GM03348 (cell line): ENCODE data around the gene ACTL10.
A peak's percentile ranks its signal among the peaks of the same experiment; 100 is the strongest.
"Not testable (repeated sequence)": the region's sequence is repeated elsewhere in the genome, so short reads cannot be mapped to it uniquely, and the experiment has no call there.

Source experiments
- DNase-seq: peaks from one replicate; pipeline ENCODE4 v3.0.0; 2012; ENCODE audit warnings: low spot score

The ACTL10 gene

DNA sequence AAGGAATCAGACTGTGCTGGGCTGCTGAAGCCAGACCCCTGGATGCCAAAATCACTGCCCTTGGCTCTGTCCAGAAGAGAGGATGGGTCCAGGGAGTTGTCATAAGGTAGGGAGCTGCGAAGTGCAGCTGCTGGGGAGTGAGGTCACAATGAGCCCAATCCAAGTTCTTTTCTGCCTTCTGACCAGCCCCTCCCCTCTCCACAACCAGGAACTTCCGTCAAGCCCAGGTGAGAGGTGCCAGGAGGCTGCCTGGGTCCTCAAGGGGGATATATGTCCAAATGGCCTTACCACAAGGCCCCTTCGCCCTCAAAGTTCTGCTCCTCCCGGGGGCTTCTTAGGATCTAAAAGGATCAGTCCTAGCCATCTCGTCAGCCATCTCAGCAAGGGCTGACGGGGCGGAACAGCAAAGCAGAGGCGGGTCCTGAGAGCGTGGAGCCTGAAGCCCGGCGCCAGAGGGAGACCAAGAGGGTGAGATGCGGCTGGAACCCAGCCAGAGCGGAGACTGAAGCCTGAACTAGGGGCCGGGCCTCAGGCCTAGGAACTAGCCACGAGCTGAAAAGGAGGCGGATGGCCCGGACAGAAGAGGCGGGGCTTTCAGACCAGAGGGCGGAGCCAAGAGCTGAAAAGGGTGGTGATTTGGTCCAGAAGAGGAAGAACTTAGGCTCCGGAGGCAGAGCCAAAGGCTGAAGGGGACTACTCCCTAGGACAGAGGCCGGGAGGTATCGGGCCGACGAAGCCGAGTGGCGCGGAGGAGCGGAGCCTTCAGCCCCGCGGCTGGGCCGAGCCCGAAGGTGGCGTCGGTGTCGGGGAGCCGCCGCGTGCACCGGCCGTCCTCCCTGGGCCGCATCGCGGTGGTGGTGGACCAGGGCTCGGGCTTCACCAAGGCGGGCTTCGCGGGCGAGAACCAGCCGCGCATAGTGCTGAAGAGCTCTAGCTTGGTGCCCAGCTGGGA is at the start of gene ACTL10:
ACTL10 (plus strand) TSS at position 651 of the 952 bp plus-strand sequence. CDS start 555 bp downstream, outside the sequence.
- peak; percentile 97 for DNase-seq

GRCh38 chr20:33621717-33622400 is 44.9 kb upstream of the ACTL10 start:
- DNase-seq: no peak

DNA sequence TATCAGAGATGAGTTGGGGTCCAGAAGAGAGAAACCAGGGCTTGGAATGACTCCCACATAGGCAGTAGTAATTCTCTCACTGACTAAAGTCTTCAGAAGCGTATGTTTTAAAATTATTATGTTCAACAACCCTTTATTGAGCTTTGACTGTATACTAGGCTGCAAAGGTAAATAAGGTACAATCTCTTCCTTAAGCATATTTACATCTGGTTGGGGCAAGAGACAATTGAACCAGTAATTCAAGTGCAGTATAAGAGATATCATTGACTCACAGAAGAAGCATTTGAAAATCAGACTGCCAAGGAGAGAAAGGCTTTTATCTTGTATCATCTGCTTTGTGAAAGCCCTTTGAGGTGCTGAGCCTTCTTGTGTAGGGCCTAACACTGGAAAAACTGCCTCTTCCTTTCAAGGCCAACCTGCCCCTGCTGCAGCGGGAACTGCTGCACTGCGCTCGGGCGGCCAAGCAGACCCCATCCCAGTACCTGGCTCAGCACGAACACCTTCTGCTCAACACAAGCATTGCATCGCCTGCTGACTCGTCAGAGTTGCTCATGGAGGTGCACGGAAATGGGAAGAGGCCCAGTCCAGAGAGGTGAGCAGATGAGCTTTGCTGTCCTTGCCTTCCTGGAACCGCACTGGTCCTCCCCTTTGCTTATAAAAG is 43.9 kb upstream of the ACTL10 start:
- DNase-seq: no peak

DNA sequence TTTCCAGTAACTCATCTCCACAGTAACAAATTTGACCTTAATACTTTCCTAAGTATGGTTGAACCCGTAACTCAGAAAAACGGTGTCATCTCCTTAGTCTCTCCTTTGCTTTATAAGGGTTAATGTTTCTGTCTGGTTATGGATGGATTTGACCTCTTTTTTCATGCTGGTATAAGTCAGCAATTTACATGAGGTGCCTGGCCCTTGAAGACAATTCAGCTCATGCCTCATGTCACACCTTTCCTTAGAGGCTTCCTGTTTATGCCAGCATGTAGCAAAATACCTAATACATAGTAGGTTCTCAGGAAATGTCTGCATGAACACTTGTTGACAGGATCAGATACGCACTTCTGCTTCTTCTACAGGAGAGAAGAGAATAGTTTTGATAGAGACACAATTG is 42.3 kb upstream of the ACTL10 start:
- DNase-seq: no peak

GRCh38 chr20:33626190-33626589 is 40.6 kb upstream of the ACTL10 start:
- DNase-seq: no peak

DNA sequence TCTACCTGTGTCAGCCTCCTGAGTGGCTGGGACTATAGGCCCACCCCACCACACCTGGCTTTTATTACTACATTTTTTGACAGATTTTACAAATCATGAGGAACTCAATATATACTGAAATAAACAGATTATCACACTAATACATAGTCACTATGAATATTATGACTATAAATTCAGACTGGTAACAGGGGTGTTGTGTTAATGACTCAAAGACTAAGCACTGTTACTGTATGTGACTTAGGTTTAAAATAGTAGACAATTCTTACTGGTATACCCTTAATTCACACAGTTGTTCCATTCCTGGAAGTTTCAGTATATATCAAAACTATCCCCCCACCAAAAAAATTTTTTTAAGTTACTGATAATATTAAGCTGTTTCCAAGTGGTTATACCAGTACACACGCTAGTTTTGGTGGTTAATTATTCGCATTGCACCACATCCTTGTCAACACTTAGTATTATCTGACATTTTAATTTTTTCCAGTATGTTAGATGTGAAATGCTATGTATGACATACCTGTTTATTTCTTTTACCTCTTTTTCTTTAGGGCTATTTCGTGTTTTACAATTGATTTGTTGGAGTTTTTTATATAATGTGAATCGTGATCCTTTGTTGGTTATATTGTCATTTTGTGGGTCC is 39.0 kb upstream of the ACTL10 start:
- DNase-seq: no peak

GRCh38 chr20:33629533-33629932 is 37.2 kb upstream of the ACTL10 start:
- DNase-seq: no peak

DNA sequence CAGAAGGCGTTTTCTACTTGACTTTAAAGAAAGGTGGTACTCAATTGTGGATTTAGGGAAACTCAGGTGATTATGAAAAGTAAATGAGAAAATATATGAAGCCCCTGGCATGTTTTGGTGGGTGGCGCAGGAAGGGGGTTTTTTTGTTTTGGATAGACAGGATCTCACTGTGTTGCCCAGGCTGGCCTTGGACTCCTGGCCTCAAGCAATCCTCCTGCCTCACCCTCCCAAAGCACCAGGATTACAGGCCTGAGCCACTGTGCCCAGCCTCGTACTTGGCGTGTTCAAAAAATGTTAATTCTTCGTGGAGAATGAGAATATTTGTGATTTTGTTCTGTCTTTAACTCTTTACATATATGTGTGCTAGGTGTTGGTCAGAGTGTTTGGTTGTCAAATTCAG is 36.8 kb upstream of the ACTL10 start:
- no peak for DNase-seq

DNA sequence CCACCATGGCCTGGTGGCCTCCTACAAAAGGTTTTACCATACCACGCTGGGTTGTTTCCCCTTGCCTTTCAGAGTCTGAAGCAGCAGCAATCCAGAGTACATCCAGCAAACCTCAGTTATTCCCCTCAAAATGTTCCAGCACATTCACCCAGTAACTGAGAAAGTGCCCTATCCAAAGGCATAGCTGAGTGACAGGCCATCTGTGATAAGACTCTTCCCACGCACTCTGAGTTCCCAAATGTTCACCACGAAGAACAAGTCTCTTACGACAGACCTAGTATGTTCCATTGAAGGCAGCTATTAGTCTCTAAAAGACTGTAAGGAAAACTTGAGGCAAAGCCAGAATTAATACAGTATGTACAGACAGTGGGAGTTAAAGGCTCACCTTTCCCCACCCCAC is 36.2 kb upstream of the ACTL10 start:
- DNase-seq: no peak

- not testable (repeated sequence) for DNase-seq
These were observed 34.8 kb upstream of the ACTL10 start for GRCh38 chr20:33631910-33632309.

- no peak for DNase-seq
These were observed 31.4 kb upstream of the ACTL10 start for GRCh38 chr20:33635341-33635740.

DNA sequence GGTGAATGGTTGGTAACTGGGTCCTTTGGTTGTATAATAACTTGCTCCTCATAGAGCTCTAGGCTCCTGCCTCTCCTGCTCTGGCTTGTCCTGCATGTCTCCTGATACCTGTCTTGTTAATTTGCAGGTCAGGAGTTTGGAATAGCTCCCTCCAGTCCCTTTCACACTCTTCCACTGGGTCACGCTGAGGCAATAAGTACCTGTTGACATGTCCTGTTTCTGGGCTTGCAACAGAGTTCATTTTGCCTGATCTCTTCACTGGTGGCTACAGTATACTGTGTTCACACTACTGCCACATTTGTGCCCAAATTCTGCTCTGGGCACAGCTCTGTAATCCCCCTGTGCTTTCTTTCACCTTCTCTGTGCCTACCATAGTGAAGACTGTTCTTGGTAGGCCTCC is 30.0 kb upstream of the ACTL10 start:
- DNase-seq: no peak

DNA sequence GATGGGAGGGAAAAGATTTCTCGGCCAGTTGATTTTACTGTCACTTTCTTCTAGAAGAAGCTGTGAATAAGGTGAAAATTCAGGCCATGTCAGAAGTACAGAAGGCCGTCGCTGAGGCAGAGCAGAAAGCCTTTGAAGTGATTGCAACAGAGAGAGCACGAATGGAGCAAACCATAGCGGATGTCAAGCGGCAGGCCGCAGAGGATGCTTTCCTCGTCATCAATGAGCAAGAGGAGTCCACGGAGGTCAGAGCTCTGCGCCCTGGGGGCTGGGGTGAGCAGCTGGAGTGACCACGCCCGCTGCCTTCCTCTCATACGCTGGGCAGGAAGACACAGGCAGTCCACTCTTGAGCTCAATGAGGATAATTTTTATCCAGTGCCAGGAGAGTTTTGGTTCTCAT is 26.5 kb upstream of the ACTL10 start:
- DNase-seq: no peak

DNA sequence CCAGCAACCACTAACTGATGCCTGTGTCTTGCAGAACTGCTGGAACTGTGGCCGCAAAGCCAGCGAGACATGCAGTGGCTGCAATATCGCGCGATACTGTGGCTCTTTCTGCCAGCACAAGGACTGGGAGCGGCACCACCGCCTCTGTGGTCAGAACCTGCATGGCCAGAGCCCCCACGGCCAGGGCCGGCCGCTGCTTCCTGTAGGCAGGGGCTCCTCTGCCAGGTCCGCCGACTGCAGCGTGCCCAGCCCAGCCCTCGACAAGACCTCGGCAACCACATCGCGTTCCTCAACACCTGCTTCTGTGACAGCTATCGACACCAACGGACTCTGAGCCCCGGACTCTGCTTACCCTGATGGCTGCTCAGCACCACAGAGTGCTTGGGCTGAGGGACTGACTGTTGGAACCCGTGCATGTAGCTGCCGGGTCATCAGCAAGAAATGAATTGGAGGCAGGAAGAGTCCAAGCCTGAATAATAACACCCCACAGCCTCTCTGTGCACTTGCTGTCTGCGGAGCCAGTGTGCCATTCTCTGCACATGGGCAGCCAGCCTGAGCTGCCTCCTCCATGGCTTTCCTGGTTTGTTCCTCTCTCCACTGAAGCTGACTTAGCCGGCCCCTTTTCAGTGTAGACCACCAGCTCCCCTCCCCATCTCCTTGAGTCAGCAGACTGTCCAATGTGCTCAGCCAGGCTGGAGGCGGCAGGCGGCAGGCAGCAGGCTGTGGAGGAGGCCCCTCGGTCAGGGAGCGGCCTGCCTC is 22.3 kb upstream of the ACTL10 start:
- DNase-seq: no peak

DNA sequence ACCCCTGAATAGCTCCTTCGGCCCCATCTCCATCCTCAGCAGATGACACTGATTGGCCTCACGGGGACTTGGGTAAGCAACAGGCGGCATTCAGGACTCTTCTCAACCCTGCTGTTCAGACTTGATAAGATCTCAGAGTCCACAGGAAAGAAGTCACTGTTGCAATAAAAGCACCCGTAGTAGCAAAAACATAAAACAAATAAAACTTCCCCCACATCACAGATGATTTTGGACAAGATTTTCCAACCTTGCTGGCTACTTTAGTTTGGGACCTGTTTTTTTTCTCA is 21.7 kb upstream of the ACTL10 start:
- no peak for DNase-seq

DNA sequence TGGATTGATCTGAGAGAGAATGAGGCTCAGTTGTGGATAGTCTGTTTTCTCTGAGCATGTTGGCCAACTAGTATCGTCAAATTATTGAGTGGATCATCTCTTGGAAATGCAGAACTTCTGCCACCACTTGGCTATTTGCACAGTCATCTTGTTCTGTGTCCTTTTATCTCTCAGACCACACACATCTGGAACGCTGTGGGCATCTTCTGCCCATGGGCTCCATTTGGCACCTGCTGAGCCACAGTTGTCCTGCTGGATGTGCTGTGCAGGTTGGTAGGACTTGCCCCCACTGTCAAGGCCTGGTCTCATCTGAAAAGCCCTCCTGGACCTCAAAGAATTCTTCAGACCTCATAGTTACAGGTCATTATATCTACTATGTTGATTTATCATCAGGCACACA is 21.3 kb upstream of the ACTL10 start:
- DNase-seq: no peak

GRCh38 chr20:33646191-33646590 is 20.6 kb upstream of the ACTL10 start:
- DNase-seq: no peak

DNA sequence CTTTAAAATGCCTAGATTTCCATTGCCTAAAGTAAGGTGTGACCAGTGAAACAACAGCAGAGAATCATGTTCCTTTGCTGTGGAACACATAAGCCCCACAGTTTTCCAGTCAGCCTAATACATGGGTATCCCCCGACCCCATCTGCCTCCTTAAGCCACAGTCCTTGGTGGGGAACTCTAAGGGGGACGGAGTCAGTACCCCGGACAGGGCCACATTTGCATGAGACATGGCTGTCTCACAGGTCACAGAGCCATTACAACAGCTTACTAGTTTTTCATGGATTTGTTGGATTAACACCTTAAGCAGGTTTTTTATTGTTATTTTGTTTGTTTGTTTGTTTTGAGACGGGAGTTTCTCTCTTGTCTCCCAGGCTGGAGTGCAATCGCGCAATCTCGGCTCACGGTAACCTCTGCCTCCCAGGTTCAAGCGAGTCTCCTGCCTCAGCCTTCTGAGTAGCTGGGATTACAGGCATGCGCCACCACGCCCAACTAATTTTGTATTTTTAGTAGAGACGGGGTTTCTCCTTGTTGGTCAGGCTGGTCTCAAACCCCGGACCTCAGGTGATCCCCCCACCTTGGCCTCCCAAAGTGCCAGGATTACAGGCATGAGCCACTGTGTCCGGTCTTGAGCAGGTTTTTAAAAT is 19.7 kb upstream of the ACTL10 start:
- not testable (repeated sequence) for DNase-seq

- DNase-seq: peak; percentile 72
These were observed 18.9 kb upstream of the ACTL10 start for GRCh38 chr20:33647603-33648395.

- DNase-seq: no peak
These were observed 18.2 kb upstream of the ACTL10 start for GRCh38 chr20:33648396-33649004.
